T-helper 2 cell treated with Interferon-gamma antibody and Interleukin-4, amounts not matched to agents 5 μg/mL and 100 μg/mL, for 36 hours (primary cell): Measurements from ENCODE around the gene PHB1.
"Not testable (repeated sequence)": the region's sequence is repeated elsewhere in the genome, so short reads cannot be mapped to it uniquely, and the experiment has no call there.

Source experiments
- DNase-seq: peaks from one replicate; pipeline ENCODE4 v3.0.0; 2021; ENCODE audit warnings: low spot score
- H3K27ac Mint-ChIP-seq: one replicate; pipeline ENCODE4 v1.8.0; 2021; ENCODE audit warnings: mild to moderate bottlenecking, mixed read lengths
- H3K27me3 Mint-ChIP-seq: one replicate; pipeline ENCODE4 v1.8.0; 2021; ENCODE audit warnings: low read depth, mixed read lengths
- H3K36me3 Mint-ChIP-seq: one replicate; pipeline ENCODE4 v1.8.0; 2021; ENCODE audit warnings: low read depth, mixed read lengths
- H3K4me1 Mint-ChIP-seq: one replicate; pipeline ENCODE4 v1.8.0; 2021; ENCODE audit warnings: low read depth, mixed read lengths
- H3K4me3 Mint-ChIP-seq: one replicate; pipeline ENCODE4 v1.8.0; 2022; ENCODE audit warnings: mild to moderate bottlenecking, moderate library complexity, mixed read lengths
- H3K9me3 Mint-ChIP-seq: one replicate; pipeline ENCODE4 v1.8.0; 2021; ENCODE audit warnings: mixed read lengths

The PHB1 gene

GRCh38 chr17:49434821-49435670 lies 20.4 kb upstream of the PHB1 start:
- H3K9me3 Mint-ChIP-seq: no peaks in the 10 kb centered on the region
- DNase-seq: peak; percentile 14

GRCh38 chr17:49433000-49433694 lies 18.5 kb upstream of the PHB1 start:
- H3K4me1 Mint-ChIP-seq: no peaks in the 10 kb centered on the region
- H3K9me3 Mint-ChIP-seq: no peaks in the 10 kb centered on the region
- no peak overlapping the region for H3K27ac Mint-ChIP-seq
- H3K27me3 Mint-ChIP-seq: peaks cover 21% of the 10 kb centered on the region
- DNase-seq: no peak
- H3K36me3 Mint-ChIP-seq: no peaks in the 10 kb centered on the region
- no peak overlapping the region for H3K4me3 Mint-ChIP-seq

More at GRCh38 chr17:49434821-49435670, 20.4 kb upstream of the PHB1 start:
- Mint-ChIP-seq H3K27me3 (peaks cover 27% of the 10 kb centered on the region), H3K4me1 (no peaks in the 10 kb centered on the region), H3K36me3 (no peaks in the 10 kb centered on the region), H3K4me3 (no peak overlapping the region), H3K27ac (no peak overlapping the region)

- Mint-ChIP-seq H3K4me3 (no peak overlapping the region), H3K27me3 (peaks cover 17% of the 10 kb centered on the region)
Observed at GRCh38 chr17:49431743-49432142, 17.1 kb upstream of the PHB1 start.

GRCh38 chr17:49425004-49425286 lies 10.3 kb upstream of the PHB1 start:
- H3K36me3 Mint-ChIP-seq: no peaks in the 10 kb centered on the region

More at GRCh38 chr17:49431743-49432142, 17.1 kb upstream of the PHB1 start:
- no peak for DNase-seq
- Mint-ChIP-seq H3K27ac (no peak overlapping the region), H3K9me3 (no peaks in the 10 kb centered on the region), H3K4me1 (no peaks in the 10 kb centered on the region), H3K36me3 (no peaks in the 10 kb centered on the region)

GRCh38 chr17:49424276-49425003 lies 9.8 kb upstream of the PHB1 start:
- peaks cover 17% of the 10 kb centered on the region for H3K27me3 Mint-ChIP-seq
- not testable (repeated sequence) for H3K27ac Mint-ChIP-seq, H3K9me3 Mint-ChIP-seq, H3K36me3 Mint-ChIP-seq, H3K4me1 Mint-ChIP-seq, DNase-seq, H3K4me3 Mint-ChIP-seq

More at GRCh38 chr17:49425004-49425286, 10.3 kb upstream of the PHB1 start:
- DNase-seq: no peak
- no peak overlapping the region for H3K27ac Mint-ChIP-seq
- H3K4me3 Mint-ChIP-seq: no peak overlapping the region
- H3K4me1 Mint-ChIP-seq: no peaks in the 10 kb centered on the region
- H3K27me3 Mint-ChIP-seq: peaks cover 18% of the 10 kb centered on the region
- peaks cover 8% of the 10 kb centered on the region for H3K9me3 Mint-ChIP-seq

- peaks cover 8% of the 10 kb centered on the region for H3K9me3 Mint-ChIP-seq
- no peaks in the 10 kb centered on the region for H3K4me1 Mint-ChIP-seq
- no peaks in the 10 kb centered on the region for H3K36me3 Mint-ChIP-seq
- H3K27me3 Mint-ChIP-seq: peaks cover 14% of the 10 kb centered on the region
- no peak overlapping the region for H3K27ac Mint-ChIP-seq
- H3K4me3 Mint-ChIP-seq: no peak overlapping the region
- DNase-seq: no peak
Observed at GRCh38 chr17:49422714-49423113, 8.0 kb upstream of the PHB1 start.

GRCh38 chr17:49419761-49420160 lies 5.1 kb upstream of the PHB1 start:
- H3K27me3 Mint-ChIP-seq, H3K4me3 Mint-ChIP-seq, H3K36me3 Mint-ChIP-seq, H3K9me3 Mint-ChIP-seq, H3K4me1 Mint-ChIP-seq, DNase-seq, H3K27ac Mint-ChIP-seq: not testable (repeated sequence)

- H3K27ac Mint-ChIP-seq, H3K4me1 Mint-ChIP-seq, H3K9me3 Mint-ChIP-seq, H3K36me3 Mint-ChIP-seq, DNase-seq, H3K27me3 Mint-ChIP-seq, H3K4me3 Mint-ChIP-seq: not testable (repeated sequence)
Observed at GRCh38 chr17:49418754-49419740, 4.4 kb upstream of the PHB1 start.

GRCh38 chr17:49414271-49414621 lies 436 bp downstream of the PHB1 start:
- Mint-ChIP-seq H3K27me3 (peaks cover 3% of the 10 kb centered on the region), H3K36me3 (peaks cover 17% of the 10 kb centered on the region), H3K4me1 (peaks cover 5% of the 10 kb centered on the region), H3K4me3 (peak overlapping the region; percentile 97), H3K9me3 (no peaks in the 10 kb centered on the region), H3K27ac (peak overlapping the region; percentile 85)
- DNase-seq: no peak

GRCh38 chr17:49409066-49409465 lies 5.6 kb downstream of the PHB1 start:
- no peak for DNase-seq
- H3K36me3 Mint-ChIP-seq: peaks cover 55% of the 10 kb centered on the region
- no peak overlapping the region for H3K27ac Mint-ChIP-seq
- no peaks in the 10 kb centered on the region for H3K9me3 Mint-ChIP-seq
- H3K27me3 Mint-ChIP-seq: no peaks in the 10 kb centered on the region
- no peak overlapping the region for H3K4me3 Mint-ChIP-seq
- peaks cover 9% of the 10 kb centered on the region for H3K4me1 Mint-ChIP-seq

- peaks cover 9% of the 10 kb centered on the region for H3K4me1 Mint-ChIP-seq
- H3K27me3 Mint-ChIP-seq: no peaks in the 10 kb centered on the region
- H3K27ac Mint-ChIP-seq: no peak overlapping the region
- H3K9me3 Mint-ChIP-seq: no peaks in the 10 kb centered on the region
- no peak overlapping the region for H3K4me3 Mint-ChIP-seq
- DNase-seq: peak; percentile 78
- peaks cover 64% of the 10 kb centered on the region for H3K36me3 Mint-ChIP-seq
Observed at GRCh38 chr17:49407981-49408501, 6.6 kb downstream of the PHB1 start.

- no peak for DNase-seq
- H3K9me3 Mint-ChIP-seq: no peaks in the 10 kb centered on the region
- no peak overlapping the region for H3K4me3 Mint-ChIP-seq
- H3K36me3 Mint-ChIP-seq: peaks cover 66% of the 10 kb centered on the region
- no peak overlapping the region for H3K27ac Mint-ChIP-seq
- no peaks in the 10 kb centered on the region for H3K27me3 Mint-ChIP-seq
- peaks cover 9% of the 10 kb centered on the region for H3K4me1 Mint-ChIP-seq
Observed at GRCh38 chr17:49407086-49407485, 7.6 kb downstream of the PHB1 start.

- no peak for DNase-seq
- no peaks in the 10 kb centered on the region for H3K9me3 Mint-ChIP-seq
- peaks cover 9% of the 10 kb centered on the region for H3K4me1 Mint-ChIP-seq
- peaks cover 61% of the 10 kb centered on the region for H3K36me3 Mint-ChIP-seq
- H3K27me3 Mint-ChIP-seq: no peaks in the 10 kb centered on the region
- no peak overlapping the region for H3K4me3 Mint-ChIP-seq
- H3K27ac Mint-ChIP-seq: no peak overlapping the region
Observed at GRCh38 chr17:49406421-49407061, 8.1 kb downstream of the PHB1 start.
